Fibroblast of the aortic adventitia (primary cell): ENCODE results near the gene ADA. TPM values are rescaled to one million over a fixed set of nuclear protein-coding genes. Genes with fewer than 3 reads are reported as not detected.

ENCODE experiments used
- DNase-seq: peaks from one replicate; pipeline ENCODE4 v3.0.0-alpha.2; 2010; ENCODE audit warnings: low read depth
- H3K4me3 ChIP-seq: 2 replicates; pipeline ENCODE4 v1.5.1; 2011; ENCODE audit warnings: low read depth, mild to moderate bottlenecking, control low read depth, low read length, moderate library complexity
- total RNA-seq: library from RNA; depleted of rRNA; stranded (reverse); fragments of >200 nt; gene quantifications from 2 replicates; pipeline ENCODE4 v1.2.3, GENCODE V29; 2012; ENCODE audit warnings: low replicate concordance
- TF ChIP-seq, protein P1 (sequence below): IDR thresholded peaks from 2 replicates; pipeline ENCODE4 v1.5.1; 2011; ENCODE audit warnings: mild to moderate bottlenecking, low read length, control low read depth, inconsistent platforms; ENCODE audit not compliant: insufficient read depth

Gene ADA
- total RNA-seq, 1 donor: 4.6 TPM

DNA sequence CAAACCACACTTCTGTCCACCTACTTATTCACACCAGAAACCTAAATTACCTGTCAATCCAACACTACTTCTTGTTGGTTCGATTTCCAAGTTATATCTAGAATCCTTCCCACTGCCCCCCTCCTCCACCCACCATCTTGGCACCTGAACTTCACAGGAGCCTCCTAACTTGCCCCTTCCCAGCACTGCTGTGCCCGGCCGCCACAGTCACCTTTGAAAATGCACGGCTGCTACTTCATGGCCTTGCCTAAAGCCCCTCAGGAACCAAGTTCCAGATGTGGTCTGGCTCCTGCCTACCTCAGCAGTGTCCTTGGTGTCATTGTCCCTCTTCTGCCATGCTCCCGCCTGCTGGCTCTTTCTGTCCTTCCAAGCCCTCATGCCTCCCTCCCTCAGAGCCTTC is 37.9 kb downstream of the ADA start:
- TF ChIP-seq, protein P1, sequence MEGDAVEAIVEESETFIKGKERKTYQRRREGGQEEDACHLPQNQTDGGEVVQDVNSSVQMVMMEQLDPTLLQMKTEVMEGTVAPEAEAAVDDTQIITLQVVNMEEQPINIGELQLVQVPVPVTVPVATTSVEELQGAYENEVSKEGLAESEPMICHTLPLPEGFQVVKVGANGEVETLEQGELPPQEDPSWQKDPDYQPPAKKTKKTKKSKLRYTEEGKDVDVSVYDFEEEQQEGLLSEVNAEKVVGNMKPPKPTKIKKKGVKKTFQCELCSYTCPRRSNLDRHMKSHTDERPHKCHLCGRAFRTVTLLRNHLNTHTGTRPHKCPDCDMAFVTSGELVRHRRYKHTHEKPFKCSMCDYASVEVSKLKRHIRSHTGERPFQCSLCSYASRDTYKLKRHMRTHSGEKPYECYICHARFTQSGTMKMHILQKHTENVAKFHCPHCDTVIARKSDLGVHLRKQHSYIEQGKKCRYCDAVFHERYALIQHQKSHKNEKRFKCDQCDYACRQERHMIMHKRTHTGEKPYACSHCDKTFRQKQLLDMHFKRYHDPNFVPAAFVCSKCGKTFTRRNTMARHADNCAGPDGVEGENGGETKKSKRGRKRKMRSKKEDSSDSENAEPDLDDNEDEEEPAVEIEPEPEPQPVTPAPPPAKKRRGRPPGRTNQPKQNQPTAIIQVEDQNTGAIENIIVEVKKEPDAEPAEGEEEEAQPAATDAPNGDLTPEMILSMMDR: no peak
- H3K4me3 ChIP-seq: no peak overlapping the region
- DNase-seq: no peak

DNA sequence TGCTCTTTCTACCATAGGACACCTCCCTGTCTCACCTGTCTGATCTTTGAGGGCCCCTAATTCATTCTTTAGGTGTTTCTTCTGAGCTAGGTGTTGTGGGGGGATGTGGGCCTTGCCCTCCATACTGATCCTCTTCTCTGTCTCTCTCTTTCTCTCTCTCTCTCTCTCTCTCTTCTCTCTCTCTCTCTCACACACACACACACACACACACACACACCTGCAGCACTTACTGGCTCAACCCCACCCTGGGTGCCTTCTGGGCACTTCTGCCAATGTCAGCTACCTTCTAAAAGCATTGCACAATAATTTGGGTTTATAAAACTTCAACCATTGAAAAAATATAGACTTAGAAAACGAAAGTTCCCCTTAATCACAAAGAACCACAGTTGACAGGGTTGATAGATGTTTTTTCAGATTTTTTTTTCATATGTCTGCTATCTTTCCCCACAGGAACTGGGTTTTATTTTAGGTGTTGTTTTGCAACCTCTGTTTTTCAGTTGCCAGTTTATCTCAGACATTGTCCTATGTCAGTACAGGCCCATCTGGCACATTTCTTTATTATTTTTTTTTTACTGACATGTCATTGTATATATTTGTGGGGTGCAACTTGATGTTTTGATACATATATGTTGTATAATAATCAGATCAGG is 41.1 kb downstream of the ADA start:
- no peak overlapping the region for H3K4me3 ChIP-seq
- TF ChIP-seq, protein P1: no peak
- DNase-seq: peak; percentile 35

DNA sequence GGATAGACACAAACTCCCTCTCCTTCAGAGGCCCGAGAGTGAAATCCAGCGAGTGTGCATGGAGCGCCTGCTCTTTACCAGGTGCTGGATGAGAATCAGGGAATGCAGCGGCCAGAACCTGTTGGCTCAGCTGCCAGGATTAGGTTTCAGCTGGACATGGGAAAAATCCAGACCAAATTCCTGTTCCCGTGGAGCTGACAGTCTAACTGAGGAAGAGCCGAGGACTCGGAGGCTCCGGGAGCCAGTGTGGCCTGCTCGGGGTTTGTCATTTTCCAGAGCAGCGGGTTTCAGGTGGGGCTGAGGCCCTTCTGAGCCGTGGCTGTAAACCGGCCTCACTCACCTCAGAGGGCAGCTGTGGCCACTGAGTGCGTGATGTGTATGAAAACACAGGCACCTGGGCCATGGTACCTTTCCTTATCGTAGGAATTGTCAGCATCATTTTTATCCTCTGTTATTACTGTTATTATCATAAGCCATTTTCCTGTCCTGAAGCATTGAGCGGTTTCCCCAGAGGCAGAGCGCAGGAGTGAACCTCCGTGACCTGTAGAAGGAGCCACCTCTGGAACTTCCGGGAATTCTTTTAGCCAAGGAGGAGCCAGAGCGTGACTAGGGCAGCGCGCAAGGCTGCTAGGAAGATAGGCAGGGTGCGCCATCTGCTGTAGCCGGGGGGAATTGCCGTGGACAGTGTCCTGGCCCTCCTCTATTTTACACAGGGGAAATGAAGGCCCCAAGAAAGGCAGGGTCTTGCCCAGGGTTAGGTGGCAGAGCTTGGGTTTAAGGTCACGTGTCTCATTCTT is 41.8 kb downstream of the ADA start:
- TF ChIP-seq, protein P1: peak; percentile 98
- DNase-seq: peak; percentile 89
- no peak overlapping the region for H3K4me3 ChIP-seq

DNA sequence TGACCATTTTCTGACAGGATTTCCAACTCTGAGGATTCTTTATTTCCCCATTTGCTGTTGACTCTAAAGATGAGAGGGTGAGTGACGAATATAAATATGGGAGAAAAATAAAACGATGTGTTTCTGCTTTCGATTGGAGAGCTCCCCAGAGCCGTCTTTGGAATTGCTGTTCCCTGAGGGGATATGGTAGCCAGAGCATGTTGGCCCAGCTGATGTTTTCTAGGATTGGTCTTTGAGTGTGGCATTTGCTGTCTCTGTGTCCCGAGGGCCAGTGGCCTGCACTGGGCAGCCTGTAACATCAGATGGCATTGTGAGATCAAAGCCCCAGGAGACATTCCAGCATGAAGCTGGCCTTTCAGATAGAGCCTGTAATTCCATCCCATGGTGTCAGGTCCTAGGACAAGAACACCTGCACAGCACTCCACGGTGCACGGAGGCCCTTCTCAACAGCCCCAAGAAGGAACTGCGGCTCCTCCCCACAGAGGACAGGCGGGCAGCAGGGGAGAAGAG is 42.4 kb downstream of the ADA start:
- TF ChIP-seq, protein P1: no peak
- H3K4me3 ChIP-seq: no peak overlapping the region
- no peak for DNase-seq

DNA sequence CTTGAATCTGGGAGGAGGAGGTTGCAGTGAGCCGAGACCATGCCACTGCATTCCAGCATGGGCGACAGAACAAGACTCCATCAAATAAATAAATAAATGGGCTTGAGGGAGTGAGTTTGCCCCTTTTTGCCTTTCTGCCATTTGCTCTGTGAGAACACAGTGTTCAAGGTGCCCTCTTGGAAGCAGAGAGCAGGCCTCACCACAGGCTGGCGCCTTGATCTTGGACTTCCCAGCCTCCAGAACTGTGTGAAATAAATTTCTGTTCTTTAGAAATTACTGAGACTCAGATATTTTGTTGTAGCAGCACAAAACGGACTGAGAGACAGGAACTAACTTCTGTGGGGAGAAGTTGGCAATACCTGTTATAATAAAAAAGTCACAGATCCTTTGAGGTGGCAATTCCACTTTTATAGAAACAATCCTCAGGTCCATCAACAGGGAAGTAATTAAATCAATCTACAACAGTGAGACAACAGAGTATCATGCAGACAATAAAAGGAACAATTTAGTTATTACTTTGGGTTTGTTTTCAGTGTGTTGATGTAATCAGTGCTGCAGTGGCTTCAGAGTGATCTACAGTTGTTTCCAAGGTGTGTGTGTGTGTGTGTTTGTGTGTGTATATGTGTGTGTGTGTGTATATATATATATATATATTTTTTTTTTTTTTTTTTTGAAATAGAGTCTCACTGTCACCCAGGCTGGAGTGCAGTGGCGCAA is 44.6 kb downstream of the ADA start:
- DNase-seq: no peak
- no peak overlapping the region for H3K4me3 ChIP-seq
- TF ChIP-seq, protein P1: no peak

DNA sequence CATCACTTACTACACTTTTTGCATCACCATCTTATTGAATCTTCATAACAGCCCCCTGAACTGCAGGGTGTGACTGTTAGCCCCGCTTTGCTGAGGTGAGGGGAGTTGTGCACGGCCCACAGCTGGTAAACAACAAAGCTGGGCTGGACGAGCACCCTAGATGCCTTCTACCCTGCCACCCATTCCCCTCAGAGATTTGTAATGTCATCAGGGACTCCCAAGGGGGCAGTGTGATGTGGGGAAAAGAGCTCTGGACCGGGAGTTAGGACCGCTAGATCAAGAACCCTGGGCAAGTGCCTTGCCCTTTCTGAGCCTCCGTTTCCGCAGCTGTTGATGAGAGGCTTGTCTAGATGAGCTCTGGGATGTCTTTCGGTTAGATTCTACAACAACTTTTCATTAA is 48.2 kb downstream of the ADA start:
- TF ChIP-seq, protein P1: no peak
- DNase-seq: no peak
- H3K4me3 ChIP-seq: no peak overlapping the region
